IPS-18a (cell line): Measurements from ENCODE around the gene WBP1.

Experiments
- H3K27ac ChIP-seq: one replicate; pipeline ENCODE4 v1.5.1; 2013; ENCODE audit warnings: low read length
- H3K27me3 ChIP-seq: one replicate; pipeline ENCODE4 v1.6.1; 2013; ENCODE audit warnings: mild to moderate bottlenecking, low read length; ENCODE audit not compliant: control insufficient read depth, insufficient read depth
- H3K36me3 ChIP-seq: one replicate; pipeline ENCODE4 v1.6.1; 2013; ENCODE audit warnings: low read depth, low read length; ENCODE audit not compliant: control insufficient read depth
- H3K4me1 ChIP-seq: one replicate; pipeline ENCODE4 v1.6.1; 2013; ENCODE audit warnings: low read depth, low read length; ENCODE audit not compliant: control insufficient read depth
- H3K4me3 ChIP-seq: one replicate; pipeline ENCODE4 v1.5.1; 2013; ENCODE audit warnings: low read length
- H3K9ac ChIP-seq: one replicate; pipeline ENCODE4 v1.6.1; 2013; ENCODE audit warnings: mild to moderate bottlenecking, low read length, moderate library complexity
- H3K9me3 ChIP-seq: one replicate; pipeline ENCODE4 v1.6.1; 2013; ENCODE audit warnings: low read depth, low read length; ENCODE audit not compliant: control insufficient read depth

Gene WBP1

GRCh38 chr2:74503506-74504475 lies 45.6 kb downstream of the WBP1 start:
- Histone ChIP-seq H3K9ac (no peak overlapping the region), H3K27me3 (peaks cover 90% of the 10 kb centered on the region), H3K27ac (no peak overlapping the region), H3K4me3 (peak overlapping the region; percentile 52), H3K9me3 (no peaks in the 10 kb centered on the region), H3K4me1 (peaks cover 44% of the 10 kb centered on the region), H3K36me3 (peaks cover 10% of the 10 kb centered on the region)

GRCh38 chr2:74504591-74504990 lies 46.4 kb downstream of the WBP1 start:
- Histone ChIP-seq H3K9me3 (no peaks in the 10 kb centered on the region), H3K4me3 (no peak overlapping the region), H3K27ac (no peak overlapping the region), H3K4me1 (peaks cover 40% of the 10 kb centered on the region), H3K36me3 (peaks cover 10% of the 10 kb centered on the region), H3K9ac (no peak overlapping the region), H3K27me3 (peaks cover 90% of the 10 kb centered on the region)

GRCh38 chr2:74505448-74506246 lies 47.4 kb downstream of the WBP1 start:
- Histone ChIP-seq H3K9me3 (no peaks in the 10 kb centered on the region), H3K27me3 (peaks cover 90% of the 10 kb centered on the region), H3K36me3 (peaks cover 10% of the 10 kb centered on the region), H3K27ac (no peak overlapping the region), H3K4me1 (peaks cover 33% of the 10 kb centered on the region), H3K4me3 (no peak overlapping the region), H3K9ac (no peak overlapping the region)

- H3K9me3 ChIP-seq: no peaks in the 10 kb centered on the region
- peaks cover 17% of the 10 kb centered on the region for H3K4me1 ChIP-seq
- peak within 1 kb of the TSS; percentile 96 for H3K27ac ChIP-seq
- H3K9ac ChIP-seq: peak within 1 kb of the TSS; percentile 88
- H3K36me3 ChIP-seq: peaks cover 10% of the 10 kb centered on the region
- H3K27me3 ChIP-seq: peaks cover 90% of the 10 kb centered on the region
- peak within 1 kb of the TSS; percentile 99 for H3K4me3 ChIP-seq
Measured at GRCh38 chr2:74507145-74507925, 49.1 kb downstream of the WBP1 start, which contains the start of gene PCGF1. Gene PCGF1, minus strand, starts transcription at chr2:74507695. Its CDS starts 27 bp downstream, at chr2:74507668.

GRCh38 chr2:74507926-74508520 lies 49.8 kb downstream of the WBP1 start:
- peaks cover 90% of the 10 kb centered on the region for H3K27me3 ChIP-seq
- H3K4me3 ChIP-seq: peak overlapping the region; percentile 99
- no peaks in the 10 kb centered on the region for H3K9me3 ChIP-seq
- H3K9ac ChIP-seq: peak overlapping the region; percentile 88
- peaks cover 10% of the 10 kb centered on the region for H3K36me3 ChIP-seq
- H3K4me1 ChIP-seq: peaks cover 16% of the 10 kb centered on the region
- no peak overlapping the region for H3K27ac ChIP-seq

GRCh38 chr2:74510272-74510671 lies 52.0 kb downstream of the WBP1 start:
- H3K9me3 ChIP-seq: no peaks in the 10 kb centered on the region
- H3K27ac ChIP-seq: no peak overlapping the region
- no peak overlapping the region for H3K4me3 ChIP-seq
- H3K27me3 ChIP-seq: peaks cover 90% of the 10 kb centered on the region
- peaks cover 12% of the 10 kb centered on the region for H3K4me1 ChIP-seq
- H3K36me3 ChIP-seq: peaks cover 7% of the 10 kb centered on the region
- H3K9ac ChIP-seq: no peak overlapping the region
